CD4-positive, alpha-beta T cell treated with Interleukin-21 for 1 hour (primary cell): ENCODE measurements around the gene CD8B.
"Not testable (repeated sequence)": the region's sequence is repeated elsewhere in the genome, so short reads cannot be mapped to it uniquely, and the experiment has no call there.

Experiments
- DNase-seq: peaks from one replicate; pipeline ENCODE4 v3.0.0-alpha.2; 2020

CD8B gene

DNA sequence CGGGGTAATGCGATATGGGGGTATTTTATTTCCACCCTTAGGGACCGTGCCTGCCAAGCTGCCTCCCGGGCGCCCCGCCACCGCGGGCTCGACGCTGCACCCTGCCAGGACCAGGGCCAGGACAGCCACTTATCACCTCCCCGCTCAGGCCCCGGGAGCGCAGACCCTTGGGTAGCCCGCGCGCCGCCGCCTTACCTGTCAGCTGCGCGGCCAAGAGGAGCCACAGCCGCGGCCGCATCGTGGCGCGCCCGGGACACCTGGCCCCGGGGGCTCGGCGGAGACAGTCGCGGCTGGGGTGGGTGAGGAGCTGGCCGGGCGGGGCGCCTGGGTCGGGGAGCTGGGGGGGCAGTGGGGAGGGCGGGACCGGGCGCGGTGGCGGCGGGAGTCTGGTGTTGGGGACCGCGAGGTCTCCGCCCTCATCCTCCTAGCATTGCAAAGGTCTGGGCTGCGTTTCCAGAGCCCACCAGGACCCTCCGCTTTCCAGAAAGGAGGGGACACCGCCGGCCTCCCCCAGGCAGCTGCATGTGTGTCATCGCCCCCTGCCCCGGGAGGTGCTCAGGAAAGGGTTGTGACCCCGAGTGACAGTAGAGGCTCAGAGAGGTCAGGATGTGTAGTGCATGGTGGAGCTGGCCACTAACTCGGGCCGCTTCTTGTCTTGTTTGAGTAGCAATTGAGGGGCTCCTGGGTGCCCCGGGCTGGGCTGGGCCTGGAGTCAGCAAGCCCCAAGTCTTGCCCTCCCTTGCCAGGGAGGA lies at the start of gene CD8B:
Gene CD8B, minus strand, starts transcription at position 259 of the 752 bp plus-strand sequence. Its CDS starts 21 bp downstream, at position 238.
- DNase-seq, result peak; percentile 16

DNA sequence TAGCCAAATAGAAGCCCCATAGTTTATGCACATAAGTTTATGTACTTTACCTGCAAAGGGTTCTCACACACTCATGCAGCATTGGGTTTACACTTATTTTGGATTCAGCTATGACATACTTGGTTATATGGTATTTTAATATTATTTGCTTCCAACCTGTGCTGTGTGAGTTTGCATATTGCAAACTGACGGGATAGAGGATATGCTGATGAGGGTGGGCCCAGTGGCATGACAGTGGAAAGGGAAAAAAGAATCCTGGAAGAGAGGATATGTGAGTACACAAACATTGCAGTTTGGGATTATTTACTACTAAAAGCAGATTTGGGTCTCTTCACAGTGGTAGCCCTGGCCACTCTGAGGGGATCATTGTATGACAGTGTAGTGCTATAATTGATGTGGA lies 44.2 kb upstream of the CD8B start:
- DNase-seq, result not testable (repeated sequence)

DNA sequence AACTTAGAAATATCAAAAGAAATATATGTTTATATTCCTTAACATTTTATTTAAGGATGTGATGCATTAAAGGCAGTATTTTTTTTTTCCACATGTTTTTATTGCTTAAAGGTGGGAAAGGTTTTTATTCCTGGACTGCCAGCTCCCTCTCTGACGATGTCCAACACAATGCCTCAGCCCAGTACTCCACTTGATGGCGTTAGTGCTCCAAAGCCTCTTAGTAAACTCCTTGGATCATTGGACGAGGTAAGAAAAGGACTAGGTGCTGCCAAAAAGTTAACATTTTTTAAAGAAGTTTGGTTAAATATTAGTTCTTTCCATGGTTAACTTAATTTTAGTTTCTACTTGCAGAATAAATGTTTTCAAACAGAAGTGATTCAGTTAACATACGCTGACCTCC lies 39.0 kb upstream of the CD8B start:
- DNase-seq, result not testable (repeated sequence)

DNA sequence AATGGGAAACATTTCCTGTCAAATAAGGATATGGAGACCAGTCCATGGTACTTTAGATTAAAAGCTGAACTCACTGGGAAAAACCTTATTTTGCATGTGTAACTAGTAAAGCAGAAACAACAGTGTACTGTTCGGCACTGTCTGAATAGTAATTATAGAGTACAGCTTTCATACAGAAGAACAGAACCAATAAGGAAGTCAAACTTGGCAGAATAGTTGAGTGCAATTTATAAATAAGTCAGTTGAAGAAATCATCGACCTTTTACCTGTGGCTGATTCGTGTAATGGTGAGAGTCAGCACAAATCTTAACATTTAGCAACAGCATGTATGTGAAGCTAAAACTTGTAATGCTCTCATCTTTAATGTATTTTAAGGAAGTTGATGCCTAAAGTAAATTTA lies 24.3 kb upstream of the CD8B start:
- not testable (repeated sequence) for DNase-seq

DNA sequence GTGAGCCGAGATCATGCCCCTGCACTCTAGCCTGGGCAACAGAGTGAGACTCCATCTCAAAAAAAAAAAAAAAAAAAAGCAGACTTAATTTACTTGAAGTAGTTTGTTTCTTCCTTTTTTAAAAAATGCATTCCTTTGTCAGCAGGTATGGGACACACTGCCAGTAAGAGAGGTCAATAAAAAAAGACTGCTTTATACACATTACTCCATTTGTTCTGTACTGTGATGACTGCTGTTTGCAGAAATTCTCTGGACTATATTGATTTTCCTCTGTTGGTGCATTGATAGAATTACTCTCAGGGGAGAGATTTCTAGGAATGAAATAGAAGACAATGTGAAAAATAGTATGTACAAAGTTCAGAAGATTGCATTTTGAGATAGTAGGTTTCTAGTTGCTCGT lies 21.2 kb upstream of the CD8B start:
- not testable (repeated sequence) for DNase-seq

DNA sequence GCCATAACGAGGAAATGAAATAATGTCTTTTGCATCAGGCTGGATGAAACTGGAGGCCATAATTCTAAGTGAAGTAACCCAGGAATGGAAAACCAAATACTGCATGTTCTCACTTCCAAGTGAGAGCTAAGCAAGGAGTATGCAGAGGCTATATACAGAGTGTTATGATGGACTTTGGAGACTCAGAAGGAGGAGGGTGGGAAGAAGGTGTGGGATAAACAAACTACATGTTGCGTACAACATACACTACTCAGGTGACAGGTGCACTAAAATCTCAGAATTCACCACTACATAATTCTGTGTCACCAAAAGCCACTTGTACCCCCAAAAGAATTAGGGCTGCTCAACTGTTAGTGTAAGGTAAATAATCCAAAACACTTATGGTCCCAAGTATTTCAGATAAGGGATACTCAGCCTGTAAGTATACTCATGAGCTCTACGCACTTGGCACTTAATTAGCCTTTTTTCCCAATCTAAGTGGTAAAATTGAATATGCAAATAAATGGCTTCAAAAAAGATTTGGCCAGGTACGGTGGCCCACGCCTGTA lies 20.5 kb upstream of the CD8B start:
- not testable (repeated sequence) for DNase-seq

DNA sequence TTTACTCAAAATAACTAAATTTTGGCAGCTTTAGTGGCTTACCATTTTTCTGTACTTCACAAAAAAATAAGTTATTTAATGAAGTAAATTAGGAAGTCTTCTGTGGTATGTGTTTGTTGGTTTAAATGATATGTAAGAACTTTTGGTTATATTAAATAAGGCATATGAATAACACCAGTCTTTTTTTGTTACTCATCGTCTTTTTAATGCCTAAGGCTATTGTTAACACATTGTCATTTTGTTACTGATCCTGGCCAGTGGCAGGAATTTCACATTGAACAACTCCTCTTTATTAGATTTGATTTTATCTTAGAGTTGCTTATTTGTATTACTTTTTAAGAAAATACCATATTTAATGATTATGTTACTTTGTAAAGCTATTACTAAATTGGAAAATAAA lies 17.3 kb upstream of the CD8B start:
- DNase-seq, result not testable (repeated sequence)

DNA sequence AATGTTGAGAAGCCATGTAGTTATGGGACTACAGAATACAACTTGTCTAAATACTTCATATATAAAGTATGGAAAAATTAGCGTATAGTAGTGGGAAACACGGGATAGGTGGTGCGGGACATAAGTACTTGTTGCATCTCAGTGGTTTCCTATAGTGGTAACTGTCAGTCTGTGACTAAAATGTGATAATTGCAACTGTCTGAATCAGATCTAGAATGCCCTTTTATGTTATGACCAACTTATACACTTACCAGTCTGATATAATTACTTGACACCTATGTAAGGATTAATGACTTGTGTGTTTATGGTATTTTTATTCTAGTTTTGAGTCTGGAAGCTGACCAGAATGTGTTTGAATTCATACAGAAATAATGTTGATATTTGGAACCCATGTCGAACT lies 9.3 kb upstream of the CD8B start:
- DNase-seq, result not testable (repeated sequence)

DNA sequence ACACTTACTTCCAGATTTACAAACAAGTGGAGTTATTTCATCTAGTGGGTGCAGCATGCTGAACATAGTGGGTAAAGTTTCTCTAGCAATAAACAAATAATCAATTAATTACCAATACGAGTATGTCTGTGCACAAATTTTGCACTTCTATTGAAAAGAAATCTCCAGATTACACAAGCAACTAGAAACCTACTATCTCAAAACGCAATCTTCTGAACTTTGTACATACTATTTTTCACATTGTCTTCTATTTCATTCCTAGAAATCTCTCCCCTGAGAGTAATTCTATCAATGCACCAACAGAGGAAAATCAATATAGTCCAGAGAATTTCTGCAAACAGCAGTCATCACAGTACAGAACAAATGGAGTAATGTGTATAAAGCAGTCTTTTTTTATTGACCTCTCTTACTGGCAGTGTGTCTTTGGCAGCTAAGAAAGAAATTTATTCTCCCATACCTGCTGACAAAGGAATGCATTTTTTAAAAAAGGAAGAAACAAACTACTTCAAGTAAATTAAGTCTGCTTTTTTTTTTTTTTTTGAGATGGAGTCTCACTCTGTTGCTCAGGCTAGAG lies 7.3 kb upstream of the CD8B start:
- DNase-seq, result not testable (repeated sequence)

DNA sequence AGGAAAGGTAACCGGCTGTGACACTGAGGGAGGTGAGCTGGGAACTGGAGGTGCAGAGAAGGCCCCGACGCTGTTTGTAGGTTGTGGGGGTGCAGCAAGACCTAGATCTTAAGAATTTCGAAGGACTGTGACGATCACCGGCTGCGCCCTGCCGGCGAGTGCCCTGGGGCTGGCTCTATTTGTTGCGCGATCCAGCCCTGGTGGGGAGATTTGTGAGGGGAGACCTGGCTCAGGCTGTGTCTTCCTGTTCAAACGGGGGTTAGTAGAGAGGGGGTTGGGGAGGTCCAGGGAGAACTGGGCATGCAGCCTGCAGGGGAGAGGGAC lies 656 bp upstream of the CD8B start:
- DNase-seq, result not testable (repeated sequence)

DNA sequence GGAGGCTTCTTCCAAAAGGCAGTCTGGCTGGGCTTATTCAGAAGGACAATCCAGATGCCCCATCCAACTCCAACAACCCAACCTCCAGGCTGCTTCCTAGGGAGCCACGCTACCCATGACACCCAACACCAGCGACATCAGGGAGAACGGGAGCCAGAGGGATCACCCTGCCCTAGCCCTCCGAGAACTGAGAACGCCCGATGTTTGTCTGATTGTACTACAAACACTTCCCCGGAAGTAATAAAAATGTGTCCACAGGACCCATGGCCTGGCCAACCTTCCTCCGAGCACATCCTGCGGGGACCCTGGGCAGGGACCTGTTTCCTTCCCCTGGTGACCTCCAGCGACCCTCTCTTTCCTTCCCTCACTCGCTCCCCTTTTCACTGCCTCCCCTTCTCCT lies 511 bp downstream of the CD8B start:
- DNase-seq, result not testable (repeated sequence)

DNA sequence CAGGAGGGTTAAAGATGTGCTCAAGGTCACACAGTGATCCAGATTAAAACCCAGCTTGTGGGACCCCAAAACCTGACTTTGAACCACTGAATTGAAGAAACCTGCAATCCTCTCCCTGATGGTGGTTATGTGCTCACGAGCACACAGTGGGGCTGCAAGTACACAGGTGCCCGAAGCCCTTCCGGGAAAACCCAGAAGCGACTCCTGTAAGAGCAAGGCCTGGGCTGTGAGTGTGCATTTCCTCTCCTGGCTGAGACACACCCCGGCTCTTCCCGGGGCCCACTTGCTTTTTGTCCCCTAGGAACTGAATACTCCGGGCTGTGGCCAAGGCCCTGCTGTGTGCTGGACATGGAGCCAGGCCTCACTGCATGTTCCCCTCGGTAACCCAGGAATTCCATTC lies 1.1 kb downstream of the CD8B start:
- DNase-seq, result peak; percentile 23

DNA sequence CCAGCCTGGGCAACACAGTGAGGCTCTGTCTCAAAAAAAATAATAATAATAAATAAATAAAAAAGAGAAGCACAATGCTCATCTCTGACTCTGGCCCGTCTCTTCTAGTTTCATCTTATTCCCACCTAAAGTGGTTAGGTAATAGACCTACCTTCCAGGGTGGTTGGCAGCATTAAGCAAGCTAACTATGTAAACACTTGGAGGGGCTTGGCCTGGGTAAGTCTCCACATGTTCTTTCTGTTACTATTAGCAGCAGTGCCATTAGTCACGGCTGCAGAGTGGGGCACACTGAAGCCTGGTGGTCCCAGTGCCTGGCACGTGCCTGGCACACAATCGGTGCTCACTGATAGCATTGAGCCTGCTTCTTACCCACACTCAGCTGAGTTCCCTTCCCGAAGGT lies 4.0 kb downstream of the CD8B start:
- DNase-seq, result not testable (repeated sequence)

DNA sequence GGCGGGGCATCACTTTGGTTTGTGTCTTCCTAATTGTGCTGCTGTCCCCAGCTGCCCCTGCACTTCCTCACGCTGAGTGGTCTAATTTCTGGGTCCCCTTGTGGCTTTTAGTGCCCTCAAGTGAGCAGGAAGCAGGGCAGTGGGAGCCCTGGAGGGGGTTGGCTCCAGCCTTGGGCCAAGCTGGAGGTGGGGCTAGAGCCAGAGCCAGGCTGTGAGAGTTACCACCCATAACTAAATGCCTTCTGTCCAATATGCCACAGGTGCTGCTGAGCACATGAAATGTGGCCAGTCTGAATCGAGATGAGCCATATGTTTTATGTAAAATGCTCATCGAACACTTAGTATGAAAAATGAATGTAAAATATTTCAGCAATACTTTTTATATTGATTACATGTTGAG lies 5.2 kb downstream of the CD8B start:
- DNase-seq, result not testable (repeated sequence)

DNA sequence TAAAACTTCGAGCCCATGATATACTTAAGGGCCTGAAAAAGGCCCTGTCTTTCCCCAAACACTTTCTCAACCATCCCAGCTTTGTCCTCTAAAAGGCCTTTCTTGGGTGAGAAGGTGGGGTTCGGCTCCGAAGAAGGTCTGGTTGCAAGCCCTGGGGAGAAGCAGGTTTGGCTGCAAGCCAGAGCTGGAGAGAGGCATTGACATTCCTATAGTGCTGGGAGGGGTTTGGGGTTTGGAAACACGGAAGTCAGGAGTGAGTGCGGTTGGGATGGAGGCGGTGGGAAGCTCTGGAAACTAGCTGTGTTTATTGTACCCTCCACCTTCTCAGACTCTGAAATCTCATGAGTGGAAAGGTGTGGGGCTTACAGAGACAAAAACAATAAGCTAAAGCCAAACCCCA lies 5.7 kb downstream of the CD8B start:
- DNase-seq, result not testable (repeated sequence)

DNA sequence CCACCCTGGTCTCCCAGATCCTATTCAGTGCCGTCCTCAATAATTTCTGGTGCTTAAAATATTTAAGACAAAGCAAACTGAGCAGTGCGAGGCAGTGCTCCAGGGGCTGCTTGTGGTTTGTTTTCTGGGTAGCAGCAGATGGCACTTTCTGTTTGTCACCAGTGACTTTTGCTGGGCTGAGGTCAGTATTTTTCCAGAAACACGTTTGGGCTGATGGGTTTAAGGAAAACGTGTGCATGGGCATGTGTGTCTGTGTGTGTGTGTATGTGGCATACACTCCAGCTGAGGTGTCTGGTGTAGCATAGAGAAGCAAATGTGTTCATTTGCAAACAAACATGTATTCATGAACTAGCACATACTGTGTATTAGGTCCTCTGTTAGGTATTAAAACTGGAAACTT lies 10.1 kb downstream of the CD8B start:
- DNase-seq, result not testable (repeated sequence)

DNA sequence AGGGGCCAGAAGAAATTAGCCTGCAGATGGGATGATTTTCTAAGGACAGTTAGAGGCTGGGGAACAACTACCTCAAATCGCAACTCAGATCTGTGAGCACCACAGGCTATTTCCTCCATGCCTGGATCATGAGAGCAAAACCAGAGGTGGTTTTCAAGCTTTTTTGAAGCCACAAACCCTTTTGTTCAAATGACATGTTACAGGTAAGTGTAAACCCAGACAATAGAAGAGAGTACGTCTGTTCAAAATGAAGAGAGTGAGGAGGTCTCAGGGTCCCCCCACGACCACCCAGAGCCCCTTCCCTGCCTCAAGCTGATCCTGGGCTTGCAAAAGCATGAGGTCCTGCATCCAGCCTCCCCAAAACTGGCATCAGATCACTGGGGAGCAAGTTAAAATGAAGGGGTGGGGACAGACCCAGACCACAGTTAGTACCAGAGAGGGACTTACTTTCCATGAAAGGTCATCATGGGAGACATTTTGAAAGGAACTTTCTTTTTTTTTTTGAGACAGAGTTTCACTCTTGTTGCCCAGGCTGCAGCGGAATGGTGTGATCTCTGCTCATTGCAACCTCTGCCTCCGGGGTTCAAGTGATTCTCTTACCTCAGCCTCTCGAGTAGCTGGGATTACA lies 19.0 kb downstream of the CD8B start:
- not testable (repeated sequence) for DNase-seq

DNA sequence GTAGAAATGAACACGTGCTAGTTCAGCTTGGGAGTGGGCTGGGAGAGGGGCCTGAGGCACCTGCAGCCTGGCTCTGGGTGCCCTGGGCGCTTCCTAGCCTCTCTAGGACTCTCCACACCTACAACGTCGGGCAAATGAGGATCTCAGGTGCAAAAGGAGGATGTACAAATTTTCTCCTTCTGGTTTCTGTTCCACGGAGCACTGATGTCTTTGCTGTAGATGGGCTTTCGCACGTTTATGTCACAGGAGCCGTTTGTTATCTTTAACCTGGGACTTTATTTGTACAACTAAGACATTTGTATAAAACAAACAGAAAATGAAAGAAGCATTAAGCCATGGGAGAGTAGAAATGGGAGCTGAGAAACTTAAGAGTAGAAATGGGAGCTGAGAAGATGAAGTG lies 20.4 kb downstream of the CD8B start:
- DNase-seq, result not testable (repeated sequence)

DNA sequence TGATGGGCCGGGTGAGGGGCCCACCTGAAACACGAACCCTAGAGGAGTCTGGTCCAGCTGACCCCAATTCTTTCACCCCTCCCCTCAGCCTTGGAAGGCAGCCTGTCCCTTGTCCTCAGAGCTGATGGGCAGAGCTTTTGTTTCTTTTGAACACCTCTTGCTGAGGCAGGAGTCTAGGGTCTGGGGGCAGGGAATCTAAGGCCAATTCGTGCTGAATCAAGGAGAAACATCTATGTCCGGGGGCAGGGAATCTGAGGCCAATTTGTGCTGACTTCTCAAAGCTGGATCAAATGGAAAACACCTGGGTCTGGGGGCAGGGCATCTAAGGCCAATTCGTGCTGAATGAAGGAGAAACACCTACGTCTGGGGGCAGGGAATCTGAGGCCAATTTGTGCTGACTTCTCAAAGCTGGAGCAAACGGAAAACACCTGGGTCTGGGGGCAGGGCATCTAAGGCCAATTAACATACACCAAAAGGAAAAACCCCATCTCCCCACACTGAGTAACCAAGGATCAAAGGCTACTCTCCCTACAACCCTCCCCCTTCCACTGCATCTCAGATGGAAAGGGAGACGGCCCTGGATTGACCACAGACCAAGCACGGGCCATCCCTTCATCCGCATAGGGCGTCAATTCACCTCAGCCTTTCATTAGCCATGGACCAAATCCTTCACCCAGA lies 21.7 kb downstream of the CD8B start:
- not testable (repeated sequence) for DNase-seq

DNA sequence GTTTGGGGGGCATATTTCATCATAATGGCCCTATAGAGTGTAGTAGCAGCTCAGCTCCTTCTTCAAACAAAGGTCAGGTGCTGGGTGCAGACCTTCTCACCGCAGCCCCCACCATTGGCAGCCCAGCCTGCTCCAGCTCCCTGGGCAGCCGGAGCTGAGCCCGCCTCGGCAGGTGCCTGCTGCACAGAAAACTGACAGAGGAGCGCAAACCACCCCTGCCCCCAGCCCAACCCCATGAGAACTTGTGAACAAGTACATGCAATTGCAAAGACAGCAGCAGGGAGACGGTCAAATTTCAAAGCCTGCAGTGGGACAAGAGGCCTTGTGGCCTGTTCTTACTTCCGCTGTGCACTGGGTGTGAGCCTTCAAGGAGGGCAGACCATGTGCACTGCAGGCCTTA lies 22.2 kb downstream of the CD8B start:
- DNase-seq, result not testable (repeated sequence)

DNA sequence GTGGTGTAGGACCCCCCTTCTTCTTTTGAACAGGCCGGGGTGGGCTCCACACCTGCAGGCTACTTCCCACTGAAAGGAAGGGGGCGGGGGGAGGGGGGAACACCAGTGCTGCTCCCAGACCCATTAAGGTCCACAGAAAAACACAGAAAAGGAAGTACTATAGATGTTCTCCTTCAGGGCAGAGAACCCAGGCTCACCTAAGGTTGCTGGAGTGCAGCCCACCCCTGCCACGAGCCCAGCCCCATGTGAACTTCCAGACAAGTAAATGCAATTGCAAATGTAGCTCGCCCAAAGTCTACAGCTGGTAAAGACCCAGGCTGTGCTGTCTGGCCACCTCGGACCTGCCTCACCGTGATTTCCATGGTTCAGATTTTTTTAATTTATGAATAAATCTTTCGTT lies 24.0 kb downstream of the CD8B start:
- DNase-seq, result not testable (repeated sequence)

DNA sequence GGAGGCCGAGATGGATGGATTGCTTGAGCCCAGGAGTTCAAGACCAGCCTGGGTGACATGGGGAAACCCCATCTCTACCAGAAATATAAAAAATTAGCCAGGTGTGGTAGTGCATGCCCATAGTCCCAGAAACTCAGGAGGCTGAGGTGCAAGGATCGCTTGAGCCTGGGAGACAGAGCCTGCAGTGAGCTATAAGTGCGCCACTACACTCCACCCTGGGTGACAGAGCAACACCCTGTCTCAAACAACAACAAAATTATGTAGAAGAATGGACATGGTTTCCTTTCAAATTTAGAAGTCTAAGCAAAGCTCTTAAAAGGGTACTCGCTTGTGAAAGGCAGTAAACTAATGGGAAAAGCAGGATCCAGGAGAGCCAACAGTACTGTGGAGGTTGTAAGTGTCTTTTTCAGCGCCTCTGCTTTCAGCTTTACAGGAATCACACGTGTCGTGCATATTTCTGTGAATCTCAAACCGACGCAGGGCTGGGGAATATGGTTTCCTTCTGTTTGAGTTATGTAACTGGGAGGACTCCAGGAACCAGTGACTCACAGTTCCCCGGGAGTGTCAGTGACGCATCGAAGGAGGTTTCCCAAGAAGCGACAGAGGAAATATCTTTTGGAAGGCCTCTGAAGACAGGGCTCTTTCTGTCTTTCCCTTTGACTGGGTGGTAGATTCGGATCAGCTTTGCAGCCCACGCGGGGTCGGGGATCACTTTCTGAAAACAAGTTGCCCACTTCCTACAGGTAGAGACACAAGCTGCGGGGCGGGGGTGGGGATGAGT lies 24.6 kb downstream of the CD8B start:
- peak; percentile 52 for DNase-seq

DNA sequence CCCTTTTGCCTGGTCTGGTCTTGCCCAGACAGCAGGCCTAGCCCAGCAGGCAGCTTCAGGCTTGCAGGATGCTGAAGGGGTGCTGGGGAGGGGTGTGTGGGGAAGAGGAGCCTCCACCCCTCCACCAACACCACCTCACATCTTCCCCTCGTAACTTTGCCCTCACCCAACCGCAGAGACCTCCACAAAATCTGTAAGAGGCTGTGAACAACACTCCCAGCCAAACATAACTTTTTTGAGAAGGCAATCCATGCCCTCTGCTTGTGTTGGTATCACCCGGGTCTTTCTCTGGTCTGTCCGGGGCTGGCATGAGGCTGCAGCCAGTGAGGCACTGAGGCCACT lies 26.2 kb downstream of the CD8B start:
- DNase-seq, result not testable (repeated sequence)
